Measurements from ENCODE around the gene RPL28. TPM values are rescaled to one million over a fixed set of nuclear protein-coding genes. Genes with fewer than 3 reads are reported as not detected.
A peak's percentile ranks its signal among the peaks of the same experiment; 100 is the strongest.

The RPL28 gene
- total and polyA plus RNA-seq, 2 donors (not counting 3 experiments of a cell fraction or from before 2014, with no cell fraction given), result 1,872 to 3,435 TPM

DNA sequence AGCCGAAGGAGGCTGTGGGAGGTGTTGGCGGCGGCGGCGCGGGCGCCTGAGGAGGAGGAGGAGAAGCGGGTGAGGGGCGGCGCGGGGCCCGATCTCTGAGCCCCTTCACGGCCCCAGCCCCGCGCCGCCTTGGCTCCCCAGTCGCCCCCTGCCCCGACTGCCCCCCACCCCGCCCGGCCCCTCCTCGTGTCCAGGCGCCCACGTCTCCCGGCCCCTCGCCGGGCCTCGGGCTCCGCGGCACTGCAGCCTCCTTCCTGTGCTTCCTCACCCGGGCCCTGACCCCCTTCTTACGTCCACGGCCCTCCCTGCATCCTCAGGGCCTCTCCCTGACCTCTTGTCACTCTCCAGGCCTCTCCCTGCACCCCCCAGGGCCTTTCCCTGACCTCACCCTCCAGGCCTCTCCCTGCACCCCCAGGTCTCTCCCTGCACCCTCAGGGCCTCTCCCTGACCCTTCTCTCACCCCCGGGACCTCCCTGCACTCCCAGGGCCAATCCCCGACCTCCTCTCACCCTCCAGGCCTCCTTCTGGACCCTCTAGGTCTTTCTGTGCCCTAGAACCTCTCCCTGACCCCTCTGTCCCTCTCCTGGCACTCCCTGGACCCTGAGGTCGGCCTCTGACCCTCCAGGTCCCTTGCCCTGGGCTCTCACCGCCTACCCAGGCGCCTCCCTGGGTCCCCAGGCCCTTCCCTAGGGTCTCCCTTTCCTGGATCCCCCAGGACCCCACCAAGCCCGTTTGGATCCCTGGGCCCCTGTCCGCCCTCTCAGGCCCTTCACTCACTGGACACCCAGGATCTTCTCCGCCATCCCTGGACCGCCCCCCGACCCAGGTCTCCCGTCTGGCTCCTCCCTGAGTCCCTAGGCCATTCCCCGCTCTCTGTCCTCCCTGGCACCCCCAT is 45.6 kb upstream of the RPL28 start:
- TSS peak; percentile 54 for BruUV-seq (replicated peaks)
- peak overlapping the region; percentile 58 for H3K27ac ChIP-seq (ENCODE audit: insufficient read depth, low read depth, low read length)
- no peak for TF ChIP-seq POLR2A (IDR thresholded peaks at IDR 0.05; ENCODE audit: low read depth, low read length)
- TF ChIP-seq, protein P1, sequence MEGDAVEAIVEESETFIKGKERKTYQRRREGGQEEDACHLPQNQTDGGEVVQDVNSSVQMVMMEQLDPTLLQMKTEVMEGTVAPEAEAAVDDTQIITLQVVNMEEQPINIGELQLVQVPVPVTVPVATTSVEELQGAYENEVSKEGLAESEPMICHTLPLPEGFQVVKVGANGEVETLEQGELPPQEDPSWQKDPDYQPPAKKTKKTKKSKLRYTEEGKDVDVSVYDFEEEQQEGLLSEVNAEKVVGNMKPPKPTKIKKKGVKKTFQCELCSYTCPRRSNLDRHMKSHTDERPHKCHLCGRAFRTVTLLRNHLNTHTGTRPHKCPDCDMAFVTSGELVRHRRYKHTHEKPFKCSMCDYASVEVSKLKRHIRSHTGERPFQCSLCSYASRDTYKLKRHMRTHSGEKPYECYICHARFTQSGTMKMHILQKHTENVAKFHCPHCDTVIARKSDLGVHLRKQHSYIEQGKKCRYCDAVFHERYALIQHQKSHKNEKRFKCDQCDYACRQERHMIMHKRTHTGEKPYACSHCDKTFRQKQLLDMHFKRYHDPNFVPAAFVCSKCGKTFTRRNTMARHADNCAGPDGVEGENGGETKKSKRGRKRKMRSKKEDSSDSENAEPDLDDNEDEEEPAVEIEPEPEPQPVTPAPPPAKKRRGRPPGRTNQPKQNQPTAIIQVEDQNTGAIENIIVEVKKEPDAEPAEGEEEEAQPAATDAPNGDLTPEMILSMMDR (IDR thresholded peaks at IDR 0.05; ENCODE audit: extremely low read depth in 1 of 2, insufficient read depth in 1 of 2, low read depth in 1 of 2, low read length in 2 of 2), result no peak
- TF ChIP-seq EZH2 (IDR thresholded peaks at IDR 0.05; ENCODE audit: borderline replicate concordance, low read depth, low read length, severe bottlenecking), result no peak
- no peak for TF ChIP-seq JUN (IDR thresholded peaks at IDR 0.05; ENCODE audit: borderline replicate concordance, insufficient read depth, insufficient read length, low read depth)
- no peak for TF ChIP-seq POLR2AphosphoS5 (IDR thresholded peaks at IDR 0.05; ENCODE audit: insufficient read depth, low read depth, low read length)
- TF ChIP-seq MYC (IDR thresholded peaks at IDR 0.05; ENCODE audit: low read depth, low read length), result no peak
- no peak for TF ChIP-seq FOS (IDR thresholded peaks at IDR 0.05; ENCODE audit: borderline replicate concordance, insufficient read depth, low read length)
- TF ChIP-seq MAX (IDR thresholded peaks at IDR 0.05; ENCODE audit: insufficient read depth, insufficient read length), result no peak
- TF ChIP-seq GATA2 (IDR thresholded peaks at IDR 0.05; ENCODE audit: insufficient read depth, insufficient read length, low read depth, low read length), result no peak
- peaks cover 0 to 7% of the 10 kb centered on the region in 2 experiments for H3K36me3 ChIP-seq (ENCODE audit: control insufficient read depth in 2 of 2, extremely low read depth in 1 of 2, insufficient read depth in 2 of 2, low read length in 2 of 2)
- POLR2A ChIA-PET, result interaction anchor here (0.8 to 1.8 kb wide), 4 partner anchors 19 to 81 kb away, joined by 3 to 15 read pairs (median 6); partner anchors contain the start of genes PPP6R1, TMEM238 and UBE2S
- dilution Hi-C loops (cut with MboI; ENCODE audit: extremely low pct_ligation_motif_present, low sequenced_read_pairs) (no loop called here), intact Hi-C loops (cut with micrococcal nuclease) (loop anchor here (1.0 to 10.0 kb wide), 11 partner anchors 13 to 315 kb away; partner anchors contain the start of genes DNAAF3, FIZ1, HSPBP1 and PPP6R1)
- no peak for DNase-seq (ENCODE audit: low read depth, low spot score)
- no peaks in the 10 kb centered on the region for H4K20me1 ChIP-seq (replicated peaks; ENCODE audit: control insufficient read depth, extremely low read depth, insufficient read depth, low read length)
- H3K27me3 ChIP-seq (ENCODE audit: control insufficient read depth in 2 of 2, insufficient read depth in 2 of 2, low read length in 2 of 2), result peaks cover 0 to 3% of the 10 kb centered on the region in 2 experiments
- H3K9ac ChIP-seq (replicated peaks; ENCODE audit: extremely low read depth, insufficient read depth, low read length), result peak overlapping the region; percentile 80
- peak overlapping the region; percentile 71 for H3K4me2 ChIP-seq (ENCODE audit: insufficient read depth, low read length)
- CTCF ChIA-PET, result interaction anchor here (0.6 to 2.9 kb wide), 17 partner anchors 10 to 199 kb away, joined by 3 to 29 read pairs (median 4); partner anchors contain the start of gene TMEM238
- no peak overlapping the region for H2AFZ ChIP-seq (ENCODE audit: low read depth, low read length)
- peak overlapping the region; percentile 38 to 69 (median 65) for H3K4me3 ChIP-seq (replicated peaks in 1 of 3; ENCODE audit: insufficient read depth in 1 of 3, low read depth in 1 of 3, low read length in 3 of 3)
- peaks cover 10% of the 10 kb centered on the region for H3K4me1 ChIP-seq (ENCODE audit: control insufficient read depth, extremely low read depth, insufficient read depth, low read length)
- H3K9me1 ChIP-seq (replicated peaks; ENCODE audit: control insufficient read depth, extremely low read depth, insufficient read depth, low read length), result no peaks in the 10 kb centered on the region
- no peak for FAIRE-seq
- H3K79me2 ChIP-seq (ENCODE audit: control insufficient read depth, insufficient read depth, low read length), result no peaks in the 10 kb centered on the region
- no peaks in the 10 kb centered on the region for H3K9me3 ChIP-seq (replicated peaks; ENCODE audit: control insufficient read depth, insufficient read depth, low read length)
